Measurements from ENCODE around the gene ZNF532. TPM values are rescaled to one million over a fixed set of nuclear protein-coding genes. Genes with fewer than 3 reads are reported as not detected.

ZNF532 gene
- total RNA-seq, 1 donor: 42.6 TPM

- no peak overlapping the region for H3K4me3 ChIP-seq (ENCODE audit: low read depth, low read length)
- no peak for DNase-seq (ENCODE audit: low read depth)
- no peak for TF ChIP-seq CTCF (IDR thresholded peaks at IDR 0.05; ENCODE audit: insufficient read depth, low read length)
These were observed 118.8 kb downstream of the ZNF532 start for GRCh38 chr18:58983260-58984155.

GRCh38 chr18:58988600-58988999 lies 123.9 kb downstream of the ZNF532 start:
- no peak for DNase-seq (ENCODE audit: low read depth)
- TF ChIP-seq CTCF (IDR thresholded peaks at IDR 0.05; ENCODE audit: insufficient read depth, low read length): no peak
- no peak overlapping the region for H3K4me3 ChIP-seq (ENCODE audit: low read depth, low read length)

GRCh38 chr18:58989184-58989759 lies 124.6 kb downstream of the ZNF532 start:
- TF ChIP-seq CTCF (IDR thresholded peaks at IDR 0.05; ENCODE audit: insufficient read depth, low read length): no peak
- DNase-seq (ENCODE audit: low read depth): no peak

GRCh38 chr18:58990720-58991119 lies 126.0 kb downstream of the ZNF532 start:
- TF ChIP-seq CTCF (IDR thresholded peaks at IDR 0.05; ENCODE audit: insufficient read depth, low read length): no peak
- no peak for DNase-seq (ENCODE audit: low read depth)
- no peak overlapping the region for H3K4me3 ChIP-seq (ENCODE audit: low read depth, low read length)

More at GRCh38 chr18:58989184-58989759, 124.6 kb downstream of the ZNF532 start:
- H3K4me3 ChIP-seq (ENCODE audit: low read depth, low read length): no peak overlapping the region

GRCh38 chr18:58991167-58991798 lies 126.6 kb downstream of the ZNF532 start:
- no peak for TF ChIP-seq CTCF (IDR thresholded peaks at IDR 0.05; ENCODE audit: insufficient read depth, low read length)
- no peak overlapping the region for H3K4me3 ChIP-seq (ENCODE audit: low read depth, low read length)
- DNase-seq (ENCODE audit: low read depth): peak; percentile 35

- no peak for DNase-seq (ENCODE audit: low read depth)
- H3K4me3 ChIP-seq (ENCODE audit: low read depth, low read length): no peak overlapping the region
- TF ChIP-seq CTCF (IDR thresholded peaks at IDR 0.05; ENCODE audit: insufficient read depth, low read length): no peak
These were observed 127.9 kb downstream of the ZNF532 start for GRCh38 chr18:58992301-58993231.
